Sigmoid colon (tissue), 7 donors: ENCODE measurements around the gene TUFM. TPM values are rescaled to one million over a fixed set of nuclear protein-coding genes. Genes with fewer than 3 reads are reported as not detected.

ENCODE experiments used
- DNase-seq: peaks from one replicate; pipeline ENCODE4 v3.0.0-alpha.2; 2019
- H3K27ac ChIP-seq, 4 donors: fragments of 200-600 bp; sonication (generic); one replicate each; pipeline ENCODE4 v1.5.1; 2016 to 2019; ENCODE audit warnings: mild to moderate bottlenecking in 1 of 4
- H3K27me3 ChIP-seq, 3 donors: fragments of 200-600 bp; sonication (generic); one replicate each; pipeline ENCODE4 v1.5.1; 2019; ENCODE audit warnings: mild to moderate bottlenecking in 1 of 3
- H3K36me3 ChIP-seq, 4 donors: fragments of 200-600 bp; sonication (generic); one replicate each; pipeline ENCODE4 v1.5.1; 2016 to 2019
- H3K4me1 ChIP-seq, 4 donors: fragments of 200-600 bp; sonication (generic); one replicate each; pipeline ENCODE4 v1.5.1; 2017 to 2019
- H3K4me3 ChIP-seq, 4 donors: fragments of 200-600 bp; sonication (generic); one replicate each; pipeline ENCODE4 v1.5.1; 2017 to 2019; ENCODE audit warnings: mild to moderate bottlenecking in 2 of 4, moderate library complexity in 1 of 4
- H3K9me3 ChIP-seq, 4 donors: fragments of 200-600 bp in 3 of 4; sonication (generic) in 3 of 4; one replicate each; pipeline versions ENCODE4 v1.5.1 to v1.6.1; 2013 to 2019
- EP300 ChIP-seq, 4 donors: sonication (generic); formaldehyde crosslinking; IDR thresholded peaks; one replicate each; pipeline ENCODE4 v1.6.1; 2017; ENCODE audit warnings: antibody characterized with exemption in 4 of 4
- POLR2A ChIP-seq, 2 donors: fragments of 450-650 bp; IDR thresholded peaks; one replicate each; pipeline ENCODE4 v1.6.1; 2016; ENCODE audit warnings: antibody characterized with exemption in 2 of 2, mild to moderate bottlenecking in 2 of 2, moderate library complexity in 2 of 2
- POLR2AphosphoS5 ChIP-seq, 4 donors: sonication (generic); formaldehyde crosslinking; IDR thresholded peaks; one replicate each; pipeline ENCODE4 v1.6.1; 2017; ENCODE audit warnings: antibody characterized with exemption in 4 of 4
- WGBS, 2 donors: extraction: QIAGEN DNeasy Blood & Tissue Kit; methylation state at CpG; one replicate each; pipeline ENCODE4 v1.1.7; 2013; 5-methylcytosine and 5-hydroxymethylcytosine counted together
- intact Hi-C: fragments of 100-400 bp; cut with DNase I; formaldehyde crosslinking; loops from one replicate; pipeline ENCODE4 v1.15.1; 2023
- polyA plus RNA-seq, 3 donors: library from polyadenylated mRNA; stranded (reverse); fragments of 200-250 nt; gene quantifications; one replicate each; pipeline ENCODE4 v1.2.3, GENCODE V29; 2013
- total RNA-seq, 4 donors: library from RNA; depleted of rRNA; stranded (reverse); fragments of >200 nt; gene quantifications; one replicate each; pipeline ENCODE4 v1.1.0, GENCODE V29; 2016
- TF ChIP-seq, protein P1 (sequence below), 4 experiments: fragments of 450-650 bp in 3 of 4; fragments of 200-600 bp in 1 of 4; IDR thresholded peaks; one replicate each; pipeline ENCODE4 v1.5.1; 2016 to 2019; ENCODE audit warnings: antibody characterized with exemption in 4 of 4, mild to moderate bottlenecking in 3 of 4, moderate library complexity in 2 of 4
- donor health status: healthy with polysubstance abuse.
- donor health status: Bipolar disorder and iron deficiency.
- donor health status: healthy.

The TUFM gene
- total and polyA plus RNA-seq, 7 donors, result 75.3 to 289 (median 102) TPM

DNA sequence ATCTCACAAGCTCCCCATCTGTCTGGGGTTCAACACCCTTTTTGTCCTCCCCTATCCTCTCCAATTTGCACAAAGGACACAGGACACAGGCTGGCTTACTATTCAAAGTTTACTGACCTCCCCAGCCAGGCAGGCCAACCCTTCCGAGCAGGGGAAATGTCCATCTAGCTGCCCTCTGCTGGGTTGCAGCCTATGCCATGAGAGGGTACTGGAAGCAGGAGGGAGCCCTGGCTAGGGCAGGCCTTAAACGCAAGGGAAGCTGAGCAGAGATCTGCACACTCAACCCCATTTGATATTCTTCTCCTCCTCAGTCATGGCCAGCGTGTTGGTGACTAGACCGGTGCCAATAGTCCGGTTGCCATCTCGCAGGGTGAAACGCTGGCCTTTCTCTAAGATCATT lies 3.5 kb downstream of the TUFM start:
- WGBS, 2 donors, result 94 to 95% methylated on average over 7 of the region's 7 CpGs
- TF ChIP-seq POLR2AphosphoS5 (IDR thresholded peaks at IDR 0.05), result peak in 1 of 4 donors; percentile 9
- no peak for TF ChIP-seq POLR2A (IDR thresholded peaks at IDR 0.05)
- TF ChIP-seq EP300 (IDR thresholded peaks at IDR 0.05), result no peak
- TF ChIP-seq, protein P1, sequence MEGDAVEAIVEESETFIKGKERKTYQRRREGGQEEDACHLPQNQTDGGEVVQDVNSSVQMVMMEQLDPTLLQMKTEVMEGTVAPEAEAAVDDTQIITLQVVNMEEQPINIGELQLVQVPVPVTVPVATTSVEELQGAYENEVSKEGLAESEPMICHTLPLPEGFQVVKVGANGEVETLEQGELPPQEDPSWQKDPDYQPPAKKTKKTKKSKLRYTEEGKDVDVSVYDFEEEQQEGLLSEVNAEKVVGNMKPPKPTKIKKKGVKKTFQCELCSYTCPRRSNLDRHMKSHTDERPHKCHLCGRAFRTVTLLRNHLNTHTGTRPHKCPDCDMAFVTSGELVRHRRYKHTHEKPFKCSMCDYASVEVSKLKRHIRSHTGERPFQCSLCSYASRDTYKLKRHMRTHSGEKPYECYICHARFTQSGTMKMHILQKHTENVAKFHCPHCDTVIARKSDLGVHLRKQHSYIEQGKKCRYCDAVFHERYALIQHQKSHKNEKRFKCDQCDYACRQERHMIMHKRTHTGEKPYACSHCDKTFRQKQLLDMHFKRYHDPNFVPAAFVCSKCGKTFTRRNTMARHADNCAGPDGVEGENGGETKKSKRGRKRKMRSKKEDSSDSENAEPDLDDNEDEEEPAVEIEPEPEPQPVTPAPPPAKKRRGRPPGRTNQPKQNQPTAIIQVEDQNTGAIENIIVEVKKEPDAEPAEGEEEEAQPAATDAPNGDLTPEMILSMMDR (IDR thresholded peaks at IDR 0.05), result no peak
- no peaks in the 10 kb centered on the region for H3K9me3 ChIP-seq
- H3K27me3 ChIP-seq, result no peaks in the 10 kb centered on the region
- H3K4me3 ChIP-seq, result no peak overlapping the region
- no peak for DNase-seq
- intact Hi-C loops, result no loop called here
- no peak overlapping the region for H3K27ac ChIP-seq
- peaks cover 0 to 28% (median 23%) of the 10 kb centered on the region in 4 donors for H3K4me1 ChIP-seq
- peaks cover 24 to 44% (median 40%) of the 10 kb centered on the region in 4 donors for H3K36me3 ChIP-seq

DNA sequence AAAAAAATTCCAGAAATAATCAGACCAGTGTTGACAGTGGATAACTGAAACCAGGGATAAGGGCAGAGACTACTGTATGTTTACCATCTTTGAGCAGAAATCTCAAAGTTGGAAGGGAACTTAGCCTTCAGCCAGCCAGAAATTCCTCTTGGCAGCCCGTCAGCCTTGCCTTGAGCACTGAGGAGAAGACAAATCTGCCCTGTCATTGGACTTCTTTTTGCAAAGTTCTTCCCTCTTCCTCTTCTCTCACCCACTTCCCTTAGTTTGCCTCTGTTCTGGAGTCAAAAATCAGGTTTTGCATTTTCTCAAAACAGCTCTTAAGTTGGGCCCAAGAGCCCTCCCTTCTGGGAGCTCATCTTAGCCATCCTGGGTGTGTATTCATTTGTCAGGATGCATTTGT lies 6.2 kb downstream of the TUFM start:
- 31 to 80% methylated on average over 1 of the region's 1 CpG for WGBS, 2 donors
- Histone ChIP-seq H3K4me3 (no peak overlapping the region), H3K36me3 (peaks cover 39 to 72% (median 61%) of the 10 kb centered on the region in 4 donors), H3K9me3 (no peaks in the 10 kb centered on the region), H3K27ac (no peak overlapping the region), H3K4me1 (peaks cover 0 to 10% (median 5%) of the 10 kb centered on the region in 4 donors), H3K27me3 (no peaks in the 10 kb centered on the region)
- intact Hi-C loops, result no loop called here
- no peak for TF ChIP-seq EP300 (IDR thresholded peaks at IDR 0.05)
- TF ChIP-seq POLR2AphosphoS5 (IDR thresholded peaks at IDR 0.05), result no peak
- TF ChIP-seq, protein P1 (IDR thresholded peaks at IDR 0.05), result no peak
- no peak for TF ChIP-seq POLR2A (IDR thresholded peaks at IDR 0.05)
- no peak for DNase-seq

DNA sequence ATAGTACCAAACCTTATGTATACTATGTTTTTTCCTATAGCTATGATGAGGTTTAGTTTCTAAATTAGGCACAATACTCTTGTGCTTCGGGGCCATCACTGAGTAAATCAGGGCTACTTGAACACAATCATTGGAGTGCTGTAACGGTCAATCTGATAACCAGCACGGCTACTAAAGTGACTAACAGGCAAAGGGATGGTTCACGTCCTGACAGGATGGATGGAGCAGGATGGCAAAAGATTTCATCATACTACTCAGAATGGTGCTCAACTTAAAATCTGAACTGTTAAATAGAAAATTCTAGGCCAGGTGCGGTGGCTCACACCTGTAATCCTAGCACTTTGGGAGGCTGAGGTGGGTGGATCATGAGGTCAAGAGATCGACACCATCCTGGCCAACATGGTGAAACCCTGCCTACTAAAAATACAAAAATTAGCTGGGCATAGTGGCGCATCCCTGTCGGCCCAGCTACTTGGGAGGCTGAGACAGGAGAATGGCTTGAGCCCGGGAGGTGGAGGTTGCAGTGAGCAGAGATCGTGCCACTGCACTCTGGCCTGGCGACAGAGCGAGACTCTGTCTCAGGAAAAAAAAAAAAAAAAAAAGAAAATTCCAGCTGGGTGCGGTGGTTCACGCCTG lies 7.0 kb downstream of the TUFM start:
- H3K9me3 ChIP-seq, result no peaks in the 10 kb centered on the region
- DNase-seq, result no peak
- H3K27ac ChIP-seq, result no peak overlapping the region
- H3K4me1 ChIP-seq, result peaks cover 0 to 6% (median 0%) of the 10 kb centered on the region in 4 donors
- H3K27me3 ChIP-seq, result no peaks in the 10 kb centered on the region
- TF ChIP-seq, protein P1 (IDR thresholded peaks at IDR 0.05), result no peak
- TF ChIP-seq EP300 (IDR thresholded peaks at IDR 0.05), result no peak
- no peak for TF ChIP-seq POLR2A (IDR thresholded peaks at IDR 0.05)
- TF ChIP-seq POLR2AphosphoS5 (IDR thresholded peaks at IDR 0.05), result no peak
- H3K36me3 ChIP-seq, result peaks cover 40 to 72% (median 61%) of the 10 kb centered on the region in 4 donors
- intact Hi-C loops, result no loop called here
- WGBS, 2 donors, result 96 to 97% methylated on average over 14 of the region's 14 CpGs
- H3K4me3 ChIP-seq, result no peak overlapping the region

DNA sequence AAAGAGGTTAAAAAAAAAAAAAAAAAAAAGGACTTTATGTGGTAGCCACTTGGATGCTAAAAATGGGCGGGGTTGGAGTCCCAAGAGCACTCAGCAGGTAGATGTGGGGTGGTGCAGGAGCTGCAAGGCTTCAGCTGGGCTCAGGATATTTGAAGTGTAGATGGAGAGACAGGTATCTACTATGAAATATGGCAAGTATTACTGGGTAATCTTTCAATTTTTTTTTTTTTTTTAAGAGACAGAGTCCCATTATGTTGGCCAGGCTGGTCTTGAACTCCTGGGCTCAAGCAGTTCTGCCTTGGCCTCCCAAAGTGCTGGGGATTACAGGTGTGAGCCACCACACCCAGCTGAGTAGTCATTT lies 7.6 kb downstream of the TUFM start:
- H3K4me3 ChIP-seq, result no peak overlapping the region
- WGBS, 2 donors, result 96 to 98% methylated on average over 1 of the region's 1 CpG
- H3K27me3 ChIP-seq, result no peaks in the 10 kb centered on the region
- H3K9me3 ChIP-seq, result no peaks in the 10 kb centered on the region
- H3K27ac ChIP-seq, result no peak overlapping the region
- H3K4me1 ChIP-seq, result peaks cover 0 to 6% (median 0%) of the 10 kb centered on the region in 4 donors
- intact Hi-C loops, result no loop called here
- H3K36me3 ChIP-seq, result peaks cover 38 to 72% (median 61%) of the 10 kb centered on the region in 4 donors
- no peak for DNase-seq
- TF ChIP-seq, protein P1 (IDR thresholded peaks at IDR 0.05), result no peak
- no peak for TF ChIP-seq POLR2AphosphoS5 (IDR thresholded peaks at IDR 0.05)
